Measurements from ENCODE around the gene BICC1. TPM values are rescaled to one million over a fixed set of nuclear protein-coding genes. Genes with fewer than 3 reads are reported as not detected.

Gene BICC1
- total RNA-seq, 1 donor from 2014 or later, result 9.3 TPM

DNA sequence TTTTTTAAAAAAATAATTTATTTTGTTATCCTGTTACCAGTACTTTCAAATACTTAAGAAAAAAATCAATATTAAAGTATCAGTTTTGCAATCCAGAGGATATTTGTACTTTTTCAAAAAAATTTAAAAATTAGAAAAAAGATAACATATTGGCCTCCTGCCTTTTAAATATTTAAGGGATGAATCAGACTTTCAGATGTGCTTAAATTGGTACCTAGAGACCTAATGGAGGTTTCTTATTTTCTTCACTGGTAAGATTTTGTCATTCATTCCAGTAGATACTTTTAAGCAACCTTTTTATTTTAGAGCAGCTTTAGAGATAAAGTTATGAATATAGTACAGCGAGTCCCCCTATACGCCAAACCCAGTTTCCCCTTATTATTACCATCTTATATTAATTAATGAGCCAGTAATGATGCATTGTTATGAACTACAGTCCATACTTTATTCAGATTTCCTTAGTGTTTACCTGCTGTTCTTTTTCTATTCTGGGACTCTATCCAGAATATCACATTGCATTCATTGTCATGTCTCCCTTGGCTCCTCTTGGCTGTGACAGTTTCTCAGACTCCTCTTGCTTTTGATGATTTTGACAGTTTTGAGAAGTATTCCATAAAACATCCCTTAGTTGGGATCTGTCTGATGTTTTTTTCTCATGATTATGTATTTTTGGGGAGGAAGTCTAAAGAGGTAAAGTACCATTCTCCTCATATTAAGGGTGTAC is 34.2 kb downstream of the BICC1 start:
- no peak overlapping the region for H3K4me3 Mint-ChIP-seq
- H3K9me3 Mint-ChIP-seq, result no peaks in the 10 kb centered on the region
- TF ChIP-seq, protein P1, sequence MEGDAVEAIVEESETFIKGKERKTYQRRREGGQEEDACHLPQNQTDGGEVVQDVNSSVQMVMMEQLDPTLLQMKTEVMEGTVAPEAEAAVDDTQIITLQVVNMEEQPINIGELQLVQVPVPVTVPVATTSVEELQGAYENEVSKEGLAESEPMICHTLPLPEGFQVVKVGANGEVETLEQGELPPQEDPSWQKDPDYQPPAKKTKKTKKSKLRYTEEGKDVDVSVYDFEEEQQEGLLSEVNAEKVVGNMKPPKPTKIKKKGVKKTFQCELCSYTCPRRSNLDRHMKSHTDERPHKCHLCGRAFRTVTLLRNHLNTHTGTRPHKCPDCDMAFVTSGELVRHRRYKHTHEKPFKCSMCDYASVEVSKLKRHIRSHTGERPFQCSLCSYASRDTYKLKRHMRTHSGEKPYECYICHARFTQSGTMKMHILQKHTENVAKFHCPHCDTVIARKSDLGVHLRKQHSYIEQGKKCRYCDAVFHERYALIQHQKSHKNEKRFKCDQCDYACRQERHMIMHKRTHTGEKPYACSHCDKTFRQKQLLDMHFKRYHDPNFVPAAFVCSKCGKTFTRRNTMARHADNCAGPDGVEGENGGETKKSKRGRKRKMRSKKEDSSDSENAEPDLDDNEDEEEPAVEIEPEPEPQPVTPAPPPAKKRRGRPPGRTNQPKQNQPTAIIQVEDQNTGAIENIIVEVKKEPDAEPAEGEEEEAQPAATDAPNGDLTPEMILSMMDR (IDR thresholded peaks at IDR 0.05; ENCODE audit: unreplicated experiment), result no peak
- H3K36me3 Mint-ChIP-seq, result no peaks in the 10 kb centered on the region
- H3K4me1 Mint-ChIP-seq, result no peaks in the 10 kb centered on the region
- no peak overlapping the region for H3K27ac Mint-ChIP-seq
- no peaks in the 10 kb centered on the region for H3K27me3 Mint-ChIP-seq (ENCODE audit: low read depth)
- DNase-seq (ENCODE audit: low spot score in 2 of 2, unreplicated experiment in 2 of 2), result no peak

DNA sequence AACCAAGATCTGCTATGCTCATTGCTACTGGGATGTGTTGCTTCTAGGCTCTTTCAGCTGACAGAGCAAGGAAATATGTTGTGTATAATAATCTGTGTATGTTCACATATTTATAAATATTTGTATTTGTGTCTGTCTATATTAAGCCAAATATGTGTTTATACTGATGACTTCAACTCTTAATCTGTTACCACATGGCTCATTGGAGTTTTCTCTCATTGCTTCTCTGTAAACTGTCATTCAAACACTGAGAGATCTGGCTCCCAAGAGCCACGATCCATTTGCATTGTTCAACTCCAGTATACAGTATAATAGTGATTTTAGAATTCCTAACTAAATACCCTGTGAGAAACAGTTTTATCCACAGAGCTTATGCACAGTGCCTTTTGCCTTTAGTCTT is 35.3 kb downstream of the BICC1 start:
- H3K27ac Mint-ChIP-seq, result no peak overlapping the region
- no peaks in the 10 kb centered on the region for H3K9me3 Mint-ChIP-seq

DNA sequence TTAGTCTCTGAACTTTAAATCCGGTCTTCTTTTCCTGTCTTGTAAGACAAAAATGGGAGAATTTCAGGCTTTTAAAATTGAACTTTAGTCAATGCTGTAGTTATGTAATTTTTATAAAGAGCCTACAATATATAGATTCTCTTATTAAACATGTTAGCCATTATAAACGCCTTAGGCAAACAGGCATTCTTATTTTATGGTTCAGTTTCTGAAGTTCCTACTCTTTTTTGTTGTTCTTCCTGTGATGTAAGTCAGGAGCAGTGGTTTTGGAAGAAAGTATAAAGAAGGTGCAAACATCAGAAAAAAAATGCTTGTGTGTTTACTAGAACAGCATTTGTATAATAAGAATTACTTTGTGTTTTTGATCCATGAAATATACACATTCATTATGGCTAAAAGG is 41.6 kb downstream of the BICC1 start:
- H3K4me1 Mint-ChIP-seq, result no peaks in the 10 kb centered on the region
- DNase-seq (ENCODE audit: low spot score in 2 of 2, unreplicated experiment in 2 of 2), result no peak
- H3K27ac Mint-ChIP-seq, result no peak overlapping the region
- peaks cover 30% of the 10 kb centered on the region for H3K9me3 Mint-ChIP-seq
- no peak overlapping the region for H3K4me3 Mint-ChIP-seq
- no peaks in the 10 kb centered on the region for H3K27me3 Mint-ChIP-seq (ENCODE audit: low read depth)
- H3K36me3 Mint-ChIP-seq, result peaks cover 13% of the 10 kb centered on the region
- TF ChIP-seq, protein P1 (IDR thresholded peaks at IDR 0.05; ENCODE audit: unreplicated experiment), result no peak

More for the DNA sequence above, 35.3 kb downstream of the BICC1 start:
- Mint-ChIP-seq H3K27me3 (ENCODE audit: low read depth) (no peaks in the 10 kb centered on the region), H3K4me3 (no peak overlapping the region), H3K4me1 (no peaks in the 10 kb centered on the region), H3K36me3 (no peaks in the 10 kb centered on the region)
- TF ChIP-seq, protein P1 (IDR thresholded peaks at IDR 0.05; ENCODE audit: unreplicated experiment), result no peak
- no peak for DNase-seq (ENCODE audit: low spot score in 2 of 2, unreplicated experiment in 2 of 2)

DNA sequence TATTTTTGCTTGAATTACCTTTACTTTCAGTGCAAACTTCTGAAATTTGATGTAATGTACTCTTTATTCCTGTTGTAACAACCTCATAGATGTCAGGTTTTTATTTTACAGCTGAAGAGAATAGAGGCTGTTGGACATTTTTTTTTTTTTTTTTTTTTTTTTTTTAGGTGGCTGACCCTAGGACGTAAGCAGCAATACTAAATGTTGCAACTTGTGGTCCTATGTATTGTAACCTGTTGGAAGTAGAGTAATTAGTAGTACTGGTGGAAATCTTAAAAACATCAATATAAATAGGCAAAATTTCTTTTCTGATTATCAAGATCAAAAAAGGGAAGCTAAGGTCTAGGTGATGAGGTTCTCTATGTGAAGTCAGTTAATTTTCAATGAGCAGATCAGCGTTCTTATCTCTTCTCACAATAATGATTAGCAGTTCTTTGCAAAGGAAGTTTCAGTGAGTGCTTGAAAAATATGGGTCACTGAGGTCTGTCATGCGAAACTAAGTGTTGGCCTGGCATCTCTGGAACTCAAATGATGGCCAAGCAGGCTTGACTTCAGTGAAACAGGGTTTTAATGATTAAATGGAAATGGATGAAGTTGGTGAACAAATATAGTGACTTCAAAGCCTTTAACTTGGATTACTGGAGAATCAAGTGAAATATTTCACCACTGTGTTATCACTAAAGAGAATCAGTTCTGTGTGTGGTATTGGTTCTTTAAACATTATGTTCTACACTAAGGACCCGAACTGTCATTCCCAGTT is 42.7 kb downstream of the BICC1 start:
- Mint-ChIP-seq H3K9me3 (peaks cover 40% of the 10 kb centered on the region), H3K4me3 (no peak overlapping the region), H3K27ac (no peak overlapping the region), H3K4me1 (no peaks in the 10 kb centered on the region), H3K27me3 (ENCODE audit: low read depth) (no peaks in the 10 kb centered on the region), H3K36me3 (peaks cover 23% of the 10 kb centered on the region)
- DNase-seq (ENCODE audit: low spot score in 2 of 2, unreplicated experiment in 2 of 2), result no peak
- TF ChIP-seq, protein P1 (IDR thresholded peaks at IDR 0.05; ENCODE audit: unreplicated experiment), result no peak

DNA sequence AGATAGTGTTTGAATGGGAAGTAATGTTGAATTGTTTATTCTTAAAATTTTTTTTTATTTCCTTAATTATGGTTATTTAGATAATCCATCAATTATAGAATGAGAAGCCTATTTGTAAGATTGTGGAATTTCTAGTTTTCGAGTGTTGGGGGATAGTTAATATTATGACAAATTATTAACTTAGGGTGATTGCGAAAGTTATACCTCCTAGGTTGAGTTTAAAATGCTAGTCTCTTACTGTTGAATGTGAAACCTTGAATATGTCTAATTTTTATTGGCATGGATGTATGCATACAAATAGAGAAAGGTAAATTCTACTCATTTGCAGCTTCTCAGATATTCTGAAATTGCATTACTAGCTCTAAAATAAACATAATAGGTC is 43.2 kb downstream of the BICC1 start:
- Mint-ChIP-seq H3K27me3 (ENCODE audit: low read depth) (no peaks in the 10 kb centered on the region), H3K27ac (no peak overlapping the region), H3K36me3 (peaks cover 24% of the 10 kb centered on the region), H3K4me1 (no peaks in the 10 kb centered on the region), H3K9me3 (peaks cover 46% of the 10 kb centered on the region), H3K4me3 (no peak overlapping the region)
- TF ChIP-seq, protein P1 (IDR thresholded peaks at IDR 0.05; ENCODE audit: unreplicated experiment), result no peak
- DNase-seq (ENCODE audit: low spot score in 2 of 2, unreplicated experiment in 2 of 2), result no peak

Measured in mesothelial cell of epicardium (in vitro differentiated cells).